Measurements from ENCODE around the gene NHLRC2. TPM values are rescaled to one million over a fixed set of nuclear protein-coding genes. Genes with fewer than 3 reads are reported as not detected.

The NHLRC2 gene
- total and polyA plus RNA-seq, 4 experiments from 2014 or later = 4.2 to 24.1 (median 17.0) TPM

DNA sequence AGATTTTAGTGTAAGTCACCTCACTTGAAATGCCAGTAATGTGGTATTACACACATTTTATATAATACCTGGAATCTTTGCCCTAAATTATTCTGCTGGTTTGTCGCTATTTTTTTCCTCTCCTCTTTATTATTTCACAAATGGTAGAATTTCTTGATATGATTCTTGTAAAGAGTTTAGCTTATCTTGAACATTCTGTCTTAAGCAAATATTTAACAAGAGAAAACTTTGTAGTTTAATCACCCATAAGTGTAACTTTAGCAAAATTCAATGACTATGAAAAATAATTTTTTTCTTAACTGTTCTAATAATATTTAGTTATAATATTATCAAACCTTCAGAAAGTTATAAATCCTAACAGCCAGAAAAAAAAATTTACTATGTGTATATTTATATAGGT lies 56.7 kb downstream of the NHLRC2 start:
- no peak overlapping the region for H3K4me3 ChIP-seq (ENCODE audit: low read length in 2 of 2)
- POLR2A ChIA-PET (ENCODE audit: partially characterized antibody) = no interaction called here
- no peaks in the 10 kb centered on the region for H3K36me3 ChIP-seq (ENCODE audit: insufficient read depth, low read length)
- Mint-ChIP-seq H3K27me3 (no peaks in the 10 kb centered on the region), H3K36me3 (peaks cover 13 to 15% of the 10 kb centered on the region in 2 donors), H3K4me3 (no peak overlapping the region), H3K27ac (no peak overlapping the region), H3K9me3 (no peaks in the 10 kb centered on the region), H3K4me1 (no peaks in the 10 kb centered on the region)
- no peak for DNase-seq
- no peaks in the 10 kb centered on the region for H3K9me3 ChIP-seq (ENCODE audit: control insufficient read depth in 1 of 2, low read length in 2 of 2)
- no peaks in the 10 kb centered on the region for H3K4me1 ChIP-seq (ENCODE audit: insufficient read depth, low read length)
- no peaks in the 10 kb centered on the region for H3K27me3 ChIP-seq (ENCODE audit: insufficient read depth, low read length)
- intact Hi-C loops (cut with micrococcal nuclease) = no loop called here
- CTCF ChIA-PET (ENCODE audit: partially characterized antibody) = no interaction called here
- H3K27ac ChIP-seq (ENCODE audit: low read depth, low read length) = no peak overlapping the region

DNA sequence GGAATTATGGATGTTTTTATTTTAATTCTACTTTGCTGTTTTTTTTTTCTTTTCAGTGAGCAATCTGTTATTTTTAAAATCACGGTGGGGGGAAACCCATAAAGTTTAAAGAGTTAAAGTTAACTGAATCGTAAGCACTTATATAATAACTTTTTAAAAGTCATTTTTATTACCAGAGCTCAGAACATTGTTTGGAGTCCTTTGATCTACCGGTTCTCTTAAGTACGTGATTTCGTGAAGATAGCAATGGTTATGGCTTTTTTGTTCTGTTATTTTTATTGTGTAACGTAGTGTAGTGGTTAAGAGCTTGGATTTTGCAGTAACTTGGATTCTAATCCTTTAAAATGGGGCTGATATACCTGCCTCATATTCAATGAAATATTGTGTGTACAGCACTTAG lies 57.4 kb downstream of the NHLRC2 start:
- Histone ChIP-seq H3K27ac (ENCODE audit: low read depth, low read length) (no peak overlapping the region), H3K27me3 (ENCODE audit: insufficient read depth, low read length) (no peaks in the 10 kb centered on the region), H3K4me3 (ENCODE audit: low read length in 2 of 2) (no peak overlapping the region), H3K4me1 (ENCODE audit: insufficient read depth, low read length) (no peaks in the 10 kb centered on the region), H3K9me3 (ENCODE audit: control insufficient read depth in 1 of 2, low read length in 2 of 2) (no peaks in the 10 kb centered on the region), H3K36me3 (ENCODE audit: insufficient read depth, low read length) (no peaks in the 10 kb centered on the region)
- DNase-seq = no peak
- POLR2A ChIA-PET (ENCODE audit: partially characterized antibody) = interaction anchor here (1.0 kb wide), 1 partner anchor 49 kb away, joined by 3 read pairs; no protein-coding TSS in a partner anchor
- CTCF ChIA-PET (ENCODE audit: partially characterized antibody) = no interaction called here
- Mint-ChIP-seq H3K36me3 (peaks cover 13 to 14% of the 10 kb centered on the region in 2 donors), H3K27ac (peak overlapping the region in 1 of 7 donors; percentile 8), H3K4me3 (no peak overlapping the region), H3K27me3 (no peaks in the 10 kb centered on the region), H3K9me3 (no peaks in the 10 kb centered on the region), H3K4me1 (no peaks in the 10 kb centered on the region)
- intact Hi-C loops (cut with micrococcal nuclease) = no loop called here

DNA sequence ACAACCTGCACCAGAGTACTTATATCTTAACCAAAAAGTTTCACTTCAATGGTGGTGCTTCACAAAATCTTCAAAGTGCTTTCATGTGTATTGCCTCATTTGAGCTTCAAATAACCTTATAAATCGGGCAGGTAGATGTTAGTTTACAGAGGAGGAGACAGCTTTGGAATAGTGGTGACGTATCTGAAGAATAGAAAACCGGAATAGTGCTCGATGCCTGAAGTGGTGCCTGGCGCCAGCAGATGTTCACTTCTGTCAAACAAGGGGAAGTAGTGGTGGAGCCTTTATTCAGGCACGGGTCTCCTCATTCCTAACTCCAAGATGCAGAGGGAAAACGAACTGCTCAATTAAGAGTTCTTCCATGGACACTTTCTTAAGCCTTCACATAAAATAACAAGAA lies 58.1 kb downstream of the NHLRC2 start:
- H3K27me3 ChIP-seq (ENCODE audit: insufficient read depth, low read length) = no peaks in the 10 kb centered on the region
- H3K27me3 Mint-ChIP-seq = no peaks in the 10 kb centered on the region
- no peaks in the 10 kb centered on the region for H3K36me3 ChIP-seq (ENCODE audit: insufficient read depth, low read length)
- ChIA-PET CTCF (ENCODE audit: partially characterized antibody) (interaction anchor here (1.4 kb wide), 1 partner anchor 49 kb away, joined by 3 read pairs; no protein-coding TSS in a partner anchor), POLR2A (ENCODE audit: partially characterized antibody) (interaction anchor here (1.0 kb wide), 1 partner anchor 48 kb away, joined by 3 read pairs; no protein-coding TSS in a partner anchor)
- no peak overlapping the region for H3K27ac ChIP-seq (ENCODE audit: low read depth, low read length)
- no peak overlapping the region for H3K27ac Mint-ChIP-seq
- no peaks in the 10 kb centered on the region for H3K4me1 ChIP-seq (ENCODE audit: insufficient read depth, low read length)
- peaks cover 12 to 19% of the 10 kb centered on the region in 2 donors for H3K36me3 Mint-ChIP-seq
- H3K4me1 Mint-ChIP-seq = no peaks in the 10 kb centered on the region
- H3K9me3 ChIP-seq (ENCODE audit: control insufficient read depth in 1 of 2, low read length in 2 of 2) = no peaks in the 10 kb centered on the region
- H3K9me3 Mint-ChIP-seq = no peaks in the 10 kb centered on the region
- no peak overlapping the region for H3K4me3 Mint-ChIP-seq
- H3K4me3 ChIP-seq (ENCODE audit: low read length in 2 of 2) = no peak overlapping the region
- intact Hi-C loops (cut with micrococcal nuclease) = no loop called here
- DNase-seq = no peak

DNA sequence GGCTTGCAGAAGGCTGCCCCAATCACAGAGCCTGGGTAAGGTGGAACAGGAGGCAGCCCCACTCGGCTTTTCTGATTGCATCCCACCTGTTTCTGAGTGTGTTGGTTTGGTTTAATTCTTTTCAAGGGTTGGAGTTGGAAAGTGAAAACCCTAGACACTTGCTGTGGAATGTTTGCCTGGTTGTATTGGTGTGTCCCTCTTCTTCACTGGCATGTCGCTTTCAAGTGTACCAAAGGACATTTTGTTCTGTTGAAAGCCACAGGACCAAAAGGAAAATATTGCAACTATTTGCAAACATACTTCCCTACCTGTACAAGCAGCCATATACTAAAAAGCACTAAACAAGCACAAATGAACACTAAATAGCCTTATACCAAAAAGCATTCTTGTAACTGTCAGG lies 60.5 kb downstream of the NHLRC2 start:
- H3K27ac Mint-ChIP-seq = no peak overlapping the region
- POLR2A ChIA-PET (ENCODE audit: partially characterized antibody) = no interaction called here

DNA sequence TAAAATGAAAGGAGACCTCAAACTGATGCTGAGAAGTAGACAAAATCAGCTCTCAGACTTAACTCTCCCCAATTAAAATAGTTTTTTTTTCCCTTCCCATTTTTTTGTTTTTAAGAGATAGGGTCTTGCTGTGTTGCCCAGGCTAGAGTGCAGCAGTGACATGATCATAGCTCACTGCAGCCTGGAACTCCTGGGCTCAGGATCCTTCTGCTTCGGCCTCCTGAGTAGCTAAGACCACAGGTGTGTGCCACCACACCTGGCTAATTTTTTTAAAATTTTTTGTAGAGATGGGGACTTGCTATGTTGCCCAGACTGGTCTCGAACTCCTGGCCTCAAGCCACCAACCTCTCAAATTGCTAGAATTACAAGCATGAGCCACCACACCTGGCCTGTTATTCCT lies 61.1 kb downstream of the NHLRC2 start:
- CTCF ChIA-PET (ENCODE audit: partially characterized antibody) = no interaction called here
- no peaks in the 10 kb centered on the region for H3K27me3 Mint-ChIP-seq
- H3K4me3 Mint-ChIP-seq = no peak overlapping the region
- POLR2A ChIA-PET (ENCODE audit: partially characterized antibody) = no interaction called here
- no peak for DNase-seq
- Histone ChIP-seq H3K27me3 (ENCODE audit: insufficient read depth, low read length) (no peaks in the 10 kb centered on the region), H3K27ac (ENCODE audit: low read depth, low read length) (no peak overlapping the region), H3K4me3 (ENCODE audit: low read length in 2 of 2) (no peak overlapping the region), H3K9me3 (ENCODE audit: control insufficient read depth in 1 of 2, low read length in 2 of 2) (no peaks in the 10 kb centered on the region), H3K36me3 (ENCODE audit: insufficient read depth, low read length) (no peaks in the 10 kb centered on the region), H3K4me1 (ENCODE audit: insufficient read depth, low read length) (no peaks in the 10 kb centered on the region)
- H3K27ac Mint-ChIP-seq = peak overlapping the region in 1 of 7 donors; percentile 6
- intact Hi-C loops (cut with micrococcal nuclease) = loop anchor here (5.0 kb wide), 1 partner anchor 47 kb away; no protein-coding TSS in a partner anchor
- H3K9me3 Mint-ChIP-seq = no peaks in the 10 kb centered on the region
- H3K36me3 Mint-ChIP-seq = peaks cover 15 to 21% of the 10 kb centered on the region in 2 donors
- no peaks in the 10 kb centered on the region for H3K4me1 Mint-ChIP-seq

More for the DNA sequence above, 60.5 kb downstream of the NHLRC2 start:
- no peak overlapping the region for H3K27ac ChIP-seq (ENCODE audit: low read depth, low read length)
- peaks cover 16 to 21% of the 10 kb centered on the region in 2 donors for H3K36me3 Mint-ChIP-seq
- H3K9me3 Mint-ChIP-seq = no peaks in the 10 kb centered on the region
- DNase-seq = no peak
- H3K27me3 ChIP-seq (ENCODE audit: insufficient read depth, low read length) = no peaks in the 10 kb centered on the region
- no peak overlapping the region for H3K4me3 Mint-ChIP-seq
- H3K27me3 Mint-ChIP-seq = no peaks in the 10 kb centered on the region
- H3K9me3 ChIP-seq (ENCODE audit: control insufficient read depth in 1 of 2, low read length in 2 of 2) = no peaks in the 10 kb centered on the region
- H3K4me1 Mint-ChIP-seq = no peaks in the 10 kb centered on the region
- no peak overlapping the region for H3K4me3 ChIP-seq (ENCODE audit: low read length in 2 of 2)
- intact Hi-C loops (cut with micrococcal nuclease) = loop anchor here (5.0 kb wide), 1 partner anchor 47 kb away; no protein-coding TSS in a partner anchor
- H3K4me1 ChIP-seq (ENCODE audit: insufficient read depth, low read length) = no peaks in the 10 kb centered on the region
- CTCF ChIA-PET (ENCODE audit: partially characterized antibody) = no interaction called here
- H3K36me3 ChIP-seq (ENCODE audit: insufficient read depth, low read length) = no peaks in the 10 kb centered on the region

DNA sequence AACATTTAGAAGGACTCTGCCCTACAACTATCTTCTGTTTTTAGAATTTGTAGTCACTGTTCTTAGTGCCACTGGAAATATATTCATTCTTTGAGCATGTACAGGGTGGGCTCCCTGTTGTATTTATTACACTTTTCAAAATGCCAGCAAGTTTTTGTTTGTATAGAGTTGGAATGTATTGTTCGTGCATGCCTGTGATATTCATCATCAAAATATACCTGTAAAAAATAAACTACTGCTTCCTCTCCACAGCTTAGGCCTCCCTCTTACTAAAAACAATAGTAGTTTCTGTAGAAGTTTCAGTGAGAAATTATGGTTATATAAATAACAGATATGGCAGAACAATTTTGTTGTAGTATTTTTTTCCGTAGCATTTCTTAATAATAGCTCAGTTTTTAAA lies 61.6 kb downstream of the NHLRC2 start:
- Mint-ChIP-seq H3K4me3 (no peak overlapping the region), H3K4me1 (no peaks in the 10 kb centered on the region), H3K36me3 (peaks cover 13 to 21% of the 10 kb centered on the region in 2 donors), H3K9me3 (no peaks in the 10 kb centered on the region), H3K27ac (peak overlapping the region in 1 of 7 donors; percentile 6), H3K27me3 (no peaks in the 10 kb centered on the region)
- Histone ChIP-seq H3K27me3 (ENCODE audit: insufficient read depth, low read length) (no peaks in the 10 kb centered on the region), H3K4me1 (ENCODE audit: insufficient read depth, low read length) (no peaks in the 10 kb centered on the region), H3K9me3 (ENCODE audit: control insufficient read depth in 1 of 2, low read length in 2 of 2) (no peaks in the 10 kb centered on the region), H3K36me3 (ENCODE audit: insufficient read depth, low read length) (no peaks in the 10 kb centered on the region), H3K4me3 (ENCODE audit: low read length in 2 of 2) (no peak overlapping the region), H3K27ac (ENCODE audit: low read depth, low read length) (no peak overlapping the region)
- intact Hi-C loops (cut with micrococcal nuclease) = loop anchor here (5.0 kb wide), 1 partner anchor 46 kb away; no protein-coding TSS in a partner anchor
- DNase-seq = no peak
- CTCF ChIA-PET (ENCODE audit: partially characterized antibody) = no interaction called here
- POLR2A ChIA-PET (ENCODE audit: partially characterized antibody) = no interaction called here

DNA sequence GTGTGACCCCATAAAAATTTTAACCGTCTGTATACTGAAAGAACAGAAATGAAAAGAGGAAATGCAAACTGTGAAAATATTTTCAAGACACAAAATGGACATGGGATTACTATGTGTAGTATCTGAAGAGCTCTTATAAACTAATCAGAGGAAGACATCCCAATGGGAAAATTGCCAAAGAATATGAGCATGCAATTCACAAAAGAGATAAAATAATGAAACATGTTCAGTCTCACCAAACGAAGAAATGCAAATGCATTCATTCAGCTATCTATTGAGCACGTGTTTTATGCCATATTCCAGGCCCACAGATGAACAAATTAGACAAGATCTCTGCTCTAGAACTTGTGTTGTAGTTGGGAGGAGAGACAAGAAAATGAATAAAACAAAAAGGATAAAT lies 63.2 kb downstream of the NHLRC2 start:
- Mint-ChIP-seq H3K36me3 (peaks cover 10 to 16% of the 10 kb centered on the region in 2 donors), H3K27me3 (no peaks in the 10 kb centered on the region), H3K27ac (no peak overlapping the region), H3K4me1 (no peaks in the 10 kb centered on the region), H3K9me3 (no peaks in the 10 kb centered on the region), H3K4me3 (no peak overlapping the region)
- Histone ChIP-seq H3K27ac (ENCODE audit: low read depth, low read length) (no peak overlapping the region), H3K9me3 (ENCODE audit: control insufficient read depth in 1 of 2, low read length in 2 of 2) (no peaks in the 10 kb centered on the region), H3K4me1 (ENCODE audit: insufficient read depth, low read length) (no peaks in the 10 kb centered on the region), H3K4me3 (ENCODE audit: low read length in 2 of 2) (no peak overlapping the region), H3K27me3 (ENCODE audit: insufficient read depth, low read length) (no peaks in the 10 kb centered on the region), H3K36me3 (ENCODE audit: insufficient read depth, low read length) (no peaks in the 10 kb centered on the region)
- intact Hi-C loops (cut with micrococcal nuclease) = loop anchor here (5.0 kb wide), 1 partner anchor 45 kb away; no protein-coding TSS in a partner anchor
- ChIA-PET POLR2A (ENCODE audit: partially characterized antibody) (no interaction called here), CTCF (ENCODE audit: partially characterized antibody) (no interaction called here)
- DNase-seq = no peak

DNA sequence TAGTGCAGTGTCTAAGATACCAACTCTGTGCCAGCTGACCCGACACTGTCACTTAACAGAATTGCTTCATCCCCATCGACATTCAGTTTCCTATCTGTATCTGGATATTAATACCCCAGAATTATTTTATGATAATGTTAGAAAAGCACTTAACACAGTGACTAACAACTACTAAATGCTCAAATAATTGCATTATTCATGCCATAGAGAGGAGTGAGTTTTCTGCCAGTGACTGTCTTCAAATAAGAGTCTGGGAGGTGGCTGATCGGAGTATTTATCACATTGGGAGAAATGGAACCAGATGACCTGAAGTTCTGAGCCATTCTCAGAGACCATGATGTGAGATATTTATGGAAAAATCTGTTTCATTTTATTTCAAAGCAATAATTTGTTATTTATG lies 65.7 kb downstream of the NHLRC2 start:
- H3K27me3 Mint-ChIP-seq = peaks cover 0 to 1% of the 10 kb centered on the region in 2 donors
- no peak overlapping the region for H3K27ac Mint-ChIP-seq
- H3K9me3 ChIP-seq (ENCODE audit: control insufficient read depth in 1 of 2, low read length in 2 of 2) = no peaks in the 10 kb centered on the region
- peaks cover 10 to 20% of the 10 kb centered on the region in 2 donors for H3K36me3 Mint-ChIP-seq
- no peak overlapping the region for H3K4me3 ChIP-seq (ENCODE audit: low read length in 2 of 2)
- peaks cover 4 to 17% (median 14%) of the 10 kb centered on the region in 8 donors for H3K9me3 Mint-ChIP-seq
- H3K4me1 Mint-ChIP-seq = no peaks in the 10 kb centered on the region
- ChIA-PET CTCF (ENCODE audit: partially characterized antibody) (no interaction called here), POLR2A (ENCODE audit: partially characterized antibody) (no interaction called here)
- DNase-seq = no peak
- no peaks in the 10 kb centered on the region for H3K27me3 ChIP-seq (ENCODE audit: insufficient read depth, low read length)
- no peak overlapping the region for H3K4me3 Mint-ChIP-seq
- no peak overlapping the region for H3K27ac ChIP-seq (ENCODE audit: low read depth, low read length)
- no peaks in the 10 kb centered on the region for H3K4me1 ChIP-seq (ENCODE audit: insufficient read depth, low read length)
- no peaks in the 10 kb centered on the region for H3K36me3 ChIP-seq (ENCODE audit: insufficient read depth, low read length)
- intact Hi-C loops (cut with micrococcal nuclease) = no loop called here

All from CD4-positive, alpha-beta memory T cell (primary cell).